HG03196 (cell line): ENCODE data around the gene MACROH2A1.

Experiments used
- ATAC-seq: cut with Tn5 transposase; IDR thresholded peaks from one replicate; pipeline ENCODE4 v1.9.1; 2021; ENCODE audit not compliant: unreplicated experiment

The MACROH2A1 gene

DNA sequence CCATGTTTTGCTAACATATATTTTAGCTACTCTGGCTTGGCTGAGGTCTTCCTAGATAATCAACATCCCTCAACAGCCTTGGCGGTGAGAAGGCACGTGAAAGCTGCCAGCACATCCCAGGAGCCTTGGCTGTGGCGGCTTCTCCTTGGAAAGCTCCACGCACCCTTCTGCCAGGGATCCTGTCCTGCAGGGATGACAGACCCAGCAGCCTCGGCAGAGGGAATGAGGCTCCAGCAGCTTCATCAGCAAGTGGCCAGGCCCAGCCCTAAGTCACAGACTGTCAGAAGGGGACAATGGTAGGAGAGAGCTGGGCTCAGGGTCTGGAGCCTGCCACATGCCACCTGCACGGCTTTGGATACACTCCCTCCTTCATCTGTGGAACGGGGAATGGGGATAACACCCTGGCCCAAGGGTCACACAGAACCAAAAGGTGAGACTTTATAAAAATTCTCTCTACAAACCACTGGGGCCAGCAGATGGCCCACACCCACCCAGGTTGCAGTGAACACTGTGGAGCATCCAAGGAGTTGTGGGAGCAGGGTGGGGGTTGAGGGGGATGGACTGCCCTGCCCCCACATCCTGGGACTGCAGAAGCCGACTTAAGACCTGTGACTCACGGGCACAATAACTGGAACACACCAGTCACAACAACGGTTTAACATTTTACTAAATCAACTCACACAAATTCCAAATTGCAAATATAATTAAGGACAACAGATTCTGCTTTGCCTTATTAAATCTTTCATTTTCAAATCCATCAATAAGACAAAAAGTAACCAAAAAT lies 65.1 kb downstream of the MACROH2A1 start:
- ATAC-seq, result no peak

DNA sequence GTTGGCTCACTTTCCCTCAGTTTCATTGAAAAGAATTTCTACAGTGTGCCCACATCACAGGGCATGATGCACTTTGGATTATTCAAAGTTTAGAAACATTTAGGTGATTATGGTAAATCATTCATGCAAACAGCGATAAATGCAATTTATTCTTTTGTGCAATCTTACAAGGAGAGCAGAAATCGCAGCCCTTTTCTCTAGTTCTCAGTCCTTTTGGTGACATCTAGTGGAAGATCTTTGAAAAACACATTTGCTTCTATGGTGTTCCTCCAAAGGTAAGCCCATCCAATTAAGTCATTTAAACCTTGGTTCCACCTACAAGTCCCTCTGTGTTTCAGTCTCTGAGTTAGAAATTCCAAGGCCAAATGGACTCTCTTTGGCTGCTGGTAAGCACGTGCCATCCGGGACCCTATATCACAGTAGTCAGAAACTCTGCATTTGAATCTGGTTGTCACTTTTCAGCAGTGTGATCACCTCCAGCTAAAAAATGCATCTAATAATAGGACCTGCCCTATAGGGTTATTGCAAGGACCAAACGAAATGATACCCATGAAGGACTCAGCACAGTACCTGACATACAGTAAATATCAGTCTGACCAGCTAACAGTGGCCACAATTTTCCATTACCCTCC lies 66.4 kb downstream of the MACROH2A1 start:
- ATAC-seq, result no peak

DNA sequence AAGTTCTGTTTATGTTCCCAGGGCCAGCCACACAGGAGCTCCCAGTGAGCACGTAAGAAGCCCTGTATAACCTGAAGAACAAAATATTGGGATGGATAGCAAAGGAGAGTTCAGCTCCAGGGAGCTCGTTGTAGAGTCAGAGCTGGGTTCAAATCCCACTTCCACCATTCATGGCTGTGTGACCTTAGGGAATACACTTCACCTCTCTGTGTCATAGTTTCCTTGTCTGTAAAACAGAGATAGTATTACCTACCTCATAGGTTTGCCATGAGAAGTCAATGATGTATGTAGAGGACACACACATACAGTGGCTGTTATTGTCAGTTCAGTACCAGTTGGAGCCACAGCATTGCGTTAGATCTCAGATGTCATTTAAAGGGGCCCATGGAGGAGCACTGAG lies 67.4 kb downstream of the MACROH2A1 start:
- no peak for ATAC-seq

DNA sequence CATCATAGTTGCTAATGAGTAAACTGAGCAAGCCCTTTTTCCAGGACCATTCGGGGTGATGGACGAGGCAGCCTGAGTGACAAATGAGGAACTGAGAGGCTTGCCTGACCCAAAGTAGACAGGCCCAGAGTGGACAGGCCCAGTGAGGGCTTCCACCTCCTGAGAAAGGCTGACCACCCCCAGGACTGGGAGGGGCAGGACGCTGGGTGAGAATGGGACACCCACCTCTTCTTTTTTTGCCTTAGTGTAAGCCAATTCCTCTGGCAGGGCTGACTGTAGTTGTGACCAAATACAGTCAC lies 68.3 kb downstream of the MACROH2A1 start:
- no peak for ATAC-seq

DNA sequence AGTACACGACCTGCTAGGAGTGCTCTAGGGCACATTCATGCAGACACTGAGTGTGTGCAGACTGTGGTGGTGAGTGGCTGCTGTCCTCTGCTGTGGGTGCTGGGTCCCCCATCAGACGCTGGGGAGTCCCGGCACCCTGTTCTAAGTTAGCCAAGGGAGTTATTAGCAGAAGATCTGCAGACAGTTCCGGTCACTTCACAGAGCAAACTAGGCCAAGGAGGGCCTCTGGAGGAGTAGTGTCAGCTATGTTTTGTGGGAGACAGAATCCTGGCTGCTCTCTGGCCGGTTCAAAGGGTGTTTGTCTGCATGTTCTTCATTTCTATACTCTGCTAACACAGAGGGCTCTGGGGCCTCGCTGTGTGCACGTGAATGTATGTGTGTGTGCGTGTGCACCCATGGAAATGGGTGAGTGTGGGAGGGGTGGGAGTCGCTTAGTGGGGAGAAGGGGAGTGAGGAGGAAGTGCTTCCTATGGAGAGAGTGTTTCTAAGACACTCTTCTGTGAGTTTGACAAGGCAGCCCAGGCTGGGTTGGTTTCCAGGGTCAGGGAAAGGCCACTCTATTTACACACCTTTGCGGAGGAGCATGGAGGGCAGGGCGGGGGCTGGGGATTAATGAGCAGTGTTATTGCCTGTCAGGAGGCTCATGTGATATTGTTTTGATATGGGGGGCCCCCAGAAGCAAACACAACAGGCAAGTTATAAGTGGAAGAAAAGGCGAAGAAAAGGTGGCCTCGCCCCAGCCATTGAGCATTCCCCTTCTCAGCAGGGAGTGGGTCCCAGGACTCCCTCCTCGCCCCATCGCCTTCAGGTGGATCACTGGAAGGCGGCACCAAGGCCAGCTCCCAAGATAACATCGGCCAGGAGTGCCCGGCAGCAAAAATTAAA lies 68.9 kb downstream of the MACROH2A1 start:
- ATAC-seq, result no peak

DNA sequence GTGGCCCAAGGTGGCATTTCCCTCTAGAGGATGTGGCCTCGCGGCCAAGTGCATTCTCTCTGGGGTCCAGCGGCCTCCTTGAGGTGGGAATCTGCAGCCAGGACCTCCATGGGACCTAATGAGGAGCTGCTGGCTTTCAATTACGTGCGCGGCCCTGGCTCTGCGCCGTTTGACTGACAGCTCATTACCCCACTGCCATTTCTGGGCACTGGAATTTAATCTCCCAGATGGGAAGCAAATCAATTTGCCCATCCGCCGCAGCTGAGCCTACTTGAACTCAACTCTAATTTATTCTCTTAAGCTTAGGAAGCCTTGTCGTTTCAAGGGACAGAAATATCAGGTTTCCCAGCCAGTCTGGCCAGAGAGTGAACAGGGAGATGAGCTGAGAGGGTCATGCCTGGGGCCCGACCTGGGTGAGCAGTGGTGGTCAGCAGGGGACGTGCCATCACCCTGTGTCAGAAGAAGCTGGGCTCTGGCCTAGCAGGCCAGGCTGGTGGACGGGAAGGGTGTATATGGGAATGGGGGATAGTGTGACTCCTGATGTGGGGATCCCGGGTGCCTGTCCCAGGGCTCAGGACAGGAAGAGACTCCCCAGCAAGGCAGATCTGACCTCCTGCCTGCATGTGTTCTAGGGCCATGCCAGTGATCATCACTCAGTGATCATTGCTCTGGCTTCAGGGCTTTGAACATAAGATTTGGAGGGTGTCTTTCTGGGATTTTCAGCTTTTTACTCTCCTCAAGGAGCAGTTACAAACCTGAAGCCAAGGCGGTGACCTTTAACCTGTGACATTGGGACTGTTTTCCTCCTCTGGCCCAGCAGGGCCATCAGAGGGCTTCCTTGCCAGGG lies 69.7 kb downstream of the MACROH2A1 start:
- ATAC-seq, result no peak

DNA sequence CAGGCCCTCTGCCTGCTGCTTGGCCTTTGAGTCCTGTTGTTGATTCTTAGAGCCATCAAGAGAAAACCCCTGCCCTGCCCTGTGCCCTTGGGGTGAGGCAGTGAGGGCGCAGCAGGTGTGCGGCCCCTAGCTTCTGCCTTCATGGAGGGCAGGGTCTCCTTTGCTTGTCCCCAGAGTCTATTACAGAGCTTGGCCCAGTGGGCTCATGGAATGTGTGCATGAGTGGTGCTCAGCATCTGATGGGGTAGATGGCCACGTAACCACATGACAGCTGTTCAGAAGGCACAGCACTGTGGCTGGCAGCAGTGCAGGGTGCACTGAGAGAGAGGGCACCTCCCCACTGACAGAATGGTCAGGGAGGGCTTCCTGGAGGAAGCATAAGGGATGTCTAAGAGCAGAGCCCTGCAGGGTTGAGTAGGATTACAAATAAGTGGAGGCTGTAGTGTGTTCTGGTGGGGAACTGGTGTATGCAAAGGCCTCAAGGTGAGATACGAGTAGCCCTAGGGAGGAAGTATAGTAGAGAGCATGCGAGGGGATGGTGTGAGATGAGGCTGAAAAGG lies 70.8 kb downstream of the MACROH2A1 start:
- no peak for ATAC-seq

DNA sequence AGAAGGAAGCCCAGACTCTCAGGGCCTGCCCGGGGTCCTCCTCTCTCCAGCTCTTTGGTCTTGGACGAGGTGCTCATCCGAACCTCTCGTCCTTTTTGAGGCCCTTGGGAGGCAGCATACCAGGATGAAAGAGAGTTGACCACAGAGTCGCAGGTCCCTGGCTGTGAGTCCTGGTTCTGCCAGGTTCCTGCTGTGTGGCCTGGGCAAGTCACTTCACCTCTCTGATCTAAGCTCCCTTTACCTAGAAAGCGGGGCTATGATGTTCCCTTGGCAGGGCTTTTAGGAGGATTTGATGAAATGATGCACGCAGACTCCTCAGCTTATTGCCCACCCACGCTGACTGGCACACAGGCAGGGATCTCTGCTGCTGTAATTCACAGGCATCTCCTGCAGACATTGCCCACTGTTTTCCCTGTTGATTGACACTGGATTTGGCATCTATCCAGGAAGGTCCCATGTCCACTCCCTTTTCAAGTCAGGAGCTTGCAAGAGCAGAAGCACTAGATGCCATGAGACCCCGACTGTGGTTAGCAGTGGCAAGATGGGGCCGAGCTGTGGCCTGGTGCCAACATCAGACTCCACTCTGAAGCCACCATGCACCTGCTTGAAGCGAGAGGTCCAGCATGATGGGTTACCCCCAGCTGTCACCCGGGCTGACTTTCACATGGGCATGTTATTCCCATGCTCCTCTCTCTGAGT lies 71.5 kb downstream of the MACROH2A1 start:
- ATAC-seq, result no peak

DNA sequence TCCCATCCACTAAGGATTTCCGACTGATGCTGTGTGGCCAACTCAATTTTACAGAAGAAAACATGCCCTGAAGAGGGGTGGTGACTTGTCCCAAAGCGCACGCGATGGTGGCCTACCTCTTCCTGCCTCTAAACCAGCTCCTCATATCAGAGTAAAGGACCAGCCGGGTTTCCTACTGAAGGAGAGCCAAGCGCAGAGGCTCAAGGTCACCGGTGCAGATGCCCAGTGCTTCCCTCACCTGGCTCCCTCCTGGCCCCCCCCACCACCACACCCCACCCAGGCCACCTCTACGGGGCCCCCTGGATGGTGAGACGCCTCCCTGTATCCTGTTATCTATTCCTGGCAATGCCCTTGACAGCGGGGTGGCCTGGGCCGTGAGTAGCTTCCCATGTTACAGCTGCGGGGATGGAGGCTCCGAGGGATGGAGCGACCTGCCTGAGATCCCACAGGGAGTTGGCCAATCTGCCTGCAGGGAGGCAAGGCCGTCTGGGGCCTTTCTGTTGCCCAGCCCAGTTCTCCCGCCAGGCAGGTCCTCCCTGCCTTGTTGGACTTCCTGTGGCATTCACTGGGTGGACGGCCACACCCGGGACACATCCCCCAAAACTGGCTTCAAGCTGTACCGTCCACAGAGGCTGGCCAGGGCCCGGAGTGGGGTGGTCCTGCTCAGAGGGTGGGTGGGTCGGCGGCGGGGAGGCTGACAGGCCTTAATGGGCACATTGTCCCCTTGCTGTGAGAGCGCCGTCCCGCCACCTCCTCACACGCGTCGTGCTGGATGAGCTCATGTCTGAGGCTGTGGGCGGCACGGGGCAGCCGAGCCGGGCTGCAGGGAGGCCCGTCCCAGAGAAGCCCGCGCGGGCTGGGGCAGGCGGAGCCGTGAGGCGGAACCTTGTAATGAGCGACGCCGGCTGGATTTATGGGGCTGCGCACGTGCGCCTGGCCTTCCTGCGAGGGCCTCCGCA lies 72.5 kb downstream of the MACROH2A1 start:
- ATAC-seq, result no peak

DNA sequence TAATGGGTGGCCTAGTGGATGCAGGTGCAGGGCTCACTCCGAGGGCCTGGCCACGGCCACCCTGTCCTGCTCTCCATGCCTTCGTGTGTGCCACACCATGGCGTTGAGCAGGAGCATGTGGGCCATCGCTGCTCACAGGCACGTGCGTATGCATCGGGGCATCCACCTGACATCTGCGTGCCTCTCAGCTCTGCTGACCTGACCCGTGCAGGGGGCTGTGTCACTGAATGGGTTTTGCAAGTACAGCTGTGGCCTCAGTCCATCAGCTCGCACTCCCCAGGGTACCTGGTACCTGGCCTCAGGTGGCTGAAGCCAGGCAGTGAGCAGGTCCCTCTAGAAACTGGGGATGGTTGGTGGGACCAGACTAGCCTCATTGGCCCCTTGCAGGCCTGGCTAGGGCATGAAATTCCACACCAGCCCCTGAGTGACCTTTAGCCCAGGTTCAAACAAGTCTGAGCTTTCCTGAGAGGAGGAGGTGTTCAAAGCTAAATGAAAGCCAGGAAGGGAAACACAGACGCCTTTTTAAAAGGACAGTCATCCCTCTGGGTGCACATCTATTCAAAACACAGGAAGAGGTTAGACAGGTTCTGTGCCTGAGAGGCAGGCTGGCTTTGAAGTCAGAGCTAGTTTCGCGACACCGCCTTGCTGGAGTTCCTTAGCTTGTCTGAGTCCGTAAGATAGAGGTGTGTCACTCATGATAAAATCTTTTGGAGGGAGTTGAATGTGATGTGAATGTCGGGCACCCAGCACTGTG lies 74.0 kb downstream of the MACROH2A1 start:
- ATAC-seq, result no peak

DNA sequence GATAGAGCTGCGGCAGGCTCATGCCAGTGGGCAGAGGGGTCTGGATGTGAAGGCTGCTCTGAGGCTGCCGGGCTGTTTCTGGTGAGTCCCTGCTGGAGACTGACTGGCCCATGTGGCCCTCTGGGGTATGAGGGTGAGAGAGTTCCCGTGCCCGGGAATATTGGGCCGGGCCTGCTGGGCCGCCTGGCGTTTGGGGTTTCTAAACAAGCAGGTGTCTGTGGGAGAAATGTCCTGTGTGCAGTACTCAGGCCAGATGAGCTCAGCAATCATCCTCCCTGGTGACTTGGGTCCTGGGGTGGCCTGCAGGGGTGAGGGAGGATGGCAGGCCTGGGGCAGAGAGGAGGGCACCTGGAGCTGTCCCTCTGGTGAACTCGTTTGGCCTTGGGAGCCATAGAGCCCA lies 74.9 kb downstream of the MACROH2A1 start:
- no peak for ATAC-seq

DNA sequence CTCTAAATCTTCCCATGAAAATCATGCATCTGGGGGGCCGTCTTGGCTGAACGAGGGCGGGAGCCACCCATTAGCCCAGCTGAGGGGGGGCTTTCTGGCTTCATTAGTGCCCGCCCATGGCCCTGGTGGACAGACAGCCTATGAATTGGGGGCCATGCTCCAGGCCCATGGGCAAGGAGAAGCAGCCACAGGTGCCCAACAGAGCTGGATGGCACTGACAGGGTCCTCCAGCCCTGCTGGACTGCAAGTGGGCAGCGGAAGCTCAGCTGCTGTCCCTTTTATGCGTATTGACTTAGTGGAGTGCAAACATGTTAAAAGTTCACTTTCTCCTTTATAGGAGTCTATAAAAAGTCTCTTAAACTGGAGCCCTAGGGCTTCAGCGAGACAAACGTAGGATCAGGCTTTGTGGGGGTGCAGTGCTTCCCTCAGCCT lies 75.3 kb downstream of the MACROH2A1 start:
- no peak for ATAC-seq

DNA sequence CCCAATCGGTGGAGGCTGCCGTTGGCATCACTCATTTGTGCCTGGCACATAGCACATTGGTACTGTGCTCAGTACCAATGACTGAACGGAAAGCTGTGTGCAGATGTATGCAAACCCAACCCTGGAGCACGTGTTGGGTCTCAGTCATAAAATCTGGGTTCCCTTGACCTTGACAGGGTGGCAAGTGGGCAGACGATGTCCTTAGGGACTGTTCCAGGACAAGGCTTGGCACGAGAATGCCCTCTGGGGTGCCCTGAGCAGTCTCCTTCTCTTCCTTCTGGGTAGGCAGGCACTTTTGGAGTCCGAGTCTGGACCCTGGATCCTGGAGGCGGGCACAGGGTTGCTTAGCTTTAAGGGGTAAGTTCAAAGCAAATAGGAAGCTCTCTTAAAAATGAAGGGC lies 75.8 kb downstream of the MACROH2A1 start:
- ATAC-seq, result no peak

DNA sequence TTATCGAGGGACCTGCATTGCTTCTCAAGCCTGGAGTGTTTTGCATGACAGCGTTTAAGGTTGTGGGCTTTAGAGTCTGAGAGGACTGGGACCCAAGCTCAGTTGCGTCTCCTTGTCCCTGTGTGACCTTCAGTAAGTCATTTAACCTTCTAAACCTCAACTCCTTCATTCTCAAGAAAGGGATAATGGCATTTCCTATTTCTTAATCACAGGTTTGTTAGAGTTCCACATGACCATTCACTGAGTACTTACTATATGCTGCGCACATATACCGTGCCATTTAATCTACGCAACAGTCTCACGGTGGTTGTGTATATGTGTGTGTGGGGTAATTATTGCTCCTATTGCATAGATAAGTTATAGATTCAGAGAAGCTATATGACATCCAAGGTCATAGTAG lies 76.3 kb downstream of the MACROH2A1 start:
- ATAC-seq, result no peak

DNA sequence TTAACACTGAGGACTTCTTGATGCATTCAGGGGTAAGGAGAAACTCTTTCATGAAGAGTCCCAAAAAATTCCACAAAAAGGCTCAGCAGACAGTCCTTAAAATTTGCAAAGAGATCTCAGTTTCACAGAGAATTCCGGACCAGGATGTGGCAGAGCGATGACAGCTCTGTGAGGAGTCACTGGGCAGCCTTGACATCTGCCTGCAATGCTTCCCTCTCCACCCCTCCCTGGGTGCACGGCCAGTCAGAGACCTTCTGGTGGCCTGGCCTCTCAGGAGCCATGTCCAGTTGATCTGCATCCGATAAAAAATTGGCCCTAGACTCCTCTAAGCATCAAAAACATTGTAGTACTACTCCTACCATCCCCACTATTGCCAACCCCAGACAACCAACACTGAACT lies 76.8 kb downstream of the MACROH2A1 start:
- ATAC-seq, result no peak

DNA sequence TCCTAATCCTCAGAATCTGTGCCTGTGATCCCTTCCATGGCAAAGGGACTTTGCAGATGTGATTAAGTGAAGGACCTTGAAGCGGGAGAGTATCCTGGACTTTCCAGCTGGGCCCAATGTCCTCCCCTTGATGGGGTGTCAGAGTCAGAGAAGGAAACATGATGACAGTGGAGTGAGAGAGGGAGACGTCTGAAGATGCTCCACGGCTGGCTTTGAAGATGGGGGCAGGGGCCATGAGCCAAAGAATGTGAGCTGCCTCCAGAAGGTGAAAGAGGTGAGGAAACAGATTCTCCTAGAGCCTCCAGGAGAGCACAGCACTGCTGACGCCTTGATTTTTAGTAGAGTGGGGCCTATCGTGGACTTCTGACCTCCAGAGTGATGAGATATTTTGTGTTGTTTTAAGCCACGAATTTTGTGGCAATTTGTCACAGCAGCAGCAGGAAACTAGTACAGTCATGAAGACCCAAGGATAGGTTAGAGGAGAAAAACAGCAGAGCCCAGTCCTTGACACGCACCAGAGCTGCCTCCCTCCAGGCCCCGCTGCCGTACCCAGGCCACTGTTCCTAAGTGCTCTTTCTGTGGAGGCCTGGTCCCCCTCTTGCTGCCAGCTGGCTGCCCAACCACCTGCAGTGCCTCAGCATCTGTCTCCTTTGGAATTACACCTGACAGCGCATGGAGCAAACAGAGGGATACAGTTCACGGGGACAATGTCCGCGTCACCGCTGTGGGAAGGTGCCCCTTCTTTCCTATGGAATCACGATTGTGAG lies 78.1 kb downstream of the MACROH2A1 start:
- ATAC-seq, result no peak

DNA sequence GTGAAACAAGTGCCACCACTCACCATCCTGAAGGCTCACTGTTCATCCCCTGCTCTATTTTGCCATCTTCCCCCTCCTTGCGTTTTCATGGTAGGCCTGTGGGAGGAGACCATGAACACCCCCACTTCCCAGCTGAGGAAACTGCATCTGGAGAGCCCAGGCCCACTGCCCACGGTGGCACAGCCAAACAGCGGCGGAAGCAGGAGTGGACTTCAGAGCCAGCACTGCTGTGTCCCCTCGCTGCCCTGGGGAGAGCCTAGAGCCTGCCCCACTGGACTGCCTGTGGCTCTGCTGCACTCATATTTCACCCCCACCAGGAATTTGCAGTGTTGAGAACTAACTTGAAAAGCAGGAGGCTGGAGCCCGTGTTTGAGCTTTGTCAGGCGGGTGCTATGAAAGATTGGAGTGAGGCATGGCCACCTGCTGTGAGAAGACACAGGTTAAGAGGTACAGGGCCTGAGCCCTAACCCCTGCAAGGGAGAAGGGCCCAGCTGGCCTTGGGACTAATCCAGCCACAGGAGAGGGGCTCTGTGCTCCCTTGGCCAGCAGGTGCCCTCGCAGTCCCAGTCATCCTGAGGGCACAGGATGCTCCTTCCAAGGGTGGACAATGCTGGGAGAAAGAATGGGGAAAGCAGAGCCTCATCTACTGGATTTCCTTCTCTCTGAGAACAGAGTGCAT lies 79.0 kb downstream of the MACROH2A1 start:
- ATAC-seq, result no peak
